Measurements from ENCODE around the gene GRM7. TPM values are rescaled to one million over a fixed set of nuclear protein-coding genes. Genes with fewer than 3 reads are reported as not detected.

GRM7 gene
- polyA plus RNA-seq, 4 donors = 2.0 to 3.4 (median 2.3) TPM

DNA sequence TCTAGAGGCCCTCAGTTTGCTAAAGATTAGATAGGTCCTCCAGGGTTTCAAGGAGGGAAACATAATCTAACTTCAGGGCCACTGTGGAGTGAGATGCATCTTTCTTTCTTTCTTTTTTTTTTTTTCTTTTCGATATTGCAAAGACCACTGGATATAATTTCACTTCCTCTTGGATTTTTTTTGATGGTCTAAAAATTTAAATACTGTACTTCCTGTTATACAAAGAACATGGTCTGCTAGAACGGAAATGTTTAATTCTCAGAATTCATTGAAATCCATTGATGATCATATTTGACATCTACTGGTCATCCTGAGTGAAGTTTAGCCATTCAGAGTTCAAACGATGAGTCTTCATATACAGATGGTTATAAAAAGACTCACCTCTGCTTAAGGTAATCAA lies 832.0 kb downstream of the GRM7 start:
- no peak for DNase-seq (ENCODE audit: low read depth in 4 of 4, low spot score in 2 of 4)

DNA sequence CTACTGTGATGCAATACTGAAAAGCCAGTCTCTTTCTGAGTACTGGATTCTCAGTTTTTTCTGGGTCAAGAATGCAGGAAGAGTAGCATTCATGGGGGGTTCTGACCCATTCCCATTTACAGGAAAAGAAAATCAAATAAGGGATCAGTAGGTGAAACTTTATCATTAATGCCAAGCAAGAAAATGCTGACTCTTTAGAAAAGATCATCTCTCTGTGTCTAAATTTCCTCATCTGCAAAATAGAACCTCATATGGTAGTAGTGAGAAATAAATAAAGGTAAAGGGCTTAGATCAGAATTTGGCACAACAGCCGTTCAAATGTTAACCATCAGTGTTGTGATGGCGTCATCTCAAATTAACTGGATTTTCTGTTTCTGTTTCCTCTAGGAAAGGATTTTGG lies 833.1 kb downstream of the GRM7 start:
- DNase-seq (ENCODE audit: low read depth in 4 of 4, low spot score in 2 of 4) = no peak

DNA sequence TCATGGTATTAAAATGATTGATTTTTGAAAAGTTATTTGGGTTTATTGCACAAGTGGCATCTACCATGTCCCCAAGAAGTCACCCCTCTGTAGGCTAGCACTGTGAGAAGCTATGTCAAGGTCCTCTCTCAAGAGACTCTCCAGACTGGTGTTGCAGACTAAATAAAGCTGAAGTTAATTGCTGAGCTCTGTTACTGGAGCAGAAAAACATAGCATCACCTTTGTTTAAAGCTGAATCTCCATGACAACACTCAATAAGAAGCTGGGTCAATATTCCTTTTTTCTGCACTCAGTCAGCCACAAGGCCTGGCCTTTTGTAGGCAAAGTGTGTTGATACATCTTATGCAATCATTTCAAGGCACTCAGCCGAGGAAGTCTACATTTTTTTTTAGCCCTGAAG lies 834.1 kb downstream of the GRM7 start:
- DNase-seq (ENCODE audit: low read depth in 4 of 4, low spot score in 2 of 4) = no peak

DNA sequence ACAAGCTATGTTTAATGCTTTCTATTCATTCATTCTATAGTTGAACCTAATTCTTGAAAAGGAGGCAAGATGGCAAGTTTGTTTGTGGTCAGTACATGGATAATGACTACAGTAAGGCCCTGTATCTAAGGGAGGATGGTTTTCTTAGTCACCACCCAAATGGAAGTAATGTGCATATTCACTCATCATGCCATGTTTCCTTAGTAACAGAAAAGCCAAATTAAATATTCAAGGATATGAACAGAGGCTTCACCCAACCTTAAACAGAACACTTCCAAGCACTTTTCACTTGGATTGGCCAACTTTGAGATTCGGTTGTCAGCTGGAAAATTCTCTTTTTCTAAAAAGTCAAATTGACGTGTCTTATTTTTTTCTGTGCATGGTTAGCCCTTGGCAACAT lies 835.4 kb downstream of the GRM7 start:
- no peak for DNase-seq (ENCODE audit: low read depth in 4 of 4, low spot score in 2 of 4)

DNA sequence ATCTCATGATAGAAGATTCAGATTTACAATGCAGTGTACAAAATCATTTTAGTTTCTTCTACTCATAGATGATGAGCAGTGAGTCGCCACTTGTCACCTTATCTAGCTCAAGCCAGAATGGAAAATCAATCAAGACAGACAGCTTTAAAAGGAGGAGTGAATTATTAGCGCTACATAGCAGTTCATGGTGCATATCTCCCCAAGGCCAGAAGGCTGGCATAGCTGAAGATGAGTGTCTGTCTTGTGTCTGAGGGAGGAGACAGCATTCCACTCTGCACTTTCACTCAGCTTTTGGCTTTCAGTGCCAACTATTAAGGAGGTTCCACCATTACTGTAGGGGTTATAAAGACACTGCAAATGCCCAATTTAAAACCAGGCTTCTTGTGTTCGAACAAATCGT lies 836.6 kb downstream of the GRM7 start:
- DNase-seq (ENCODE audit: low read depth in 4 of 4, low spot score in 2 of 4) = no peak

DNA sequence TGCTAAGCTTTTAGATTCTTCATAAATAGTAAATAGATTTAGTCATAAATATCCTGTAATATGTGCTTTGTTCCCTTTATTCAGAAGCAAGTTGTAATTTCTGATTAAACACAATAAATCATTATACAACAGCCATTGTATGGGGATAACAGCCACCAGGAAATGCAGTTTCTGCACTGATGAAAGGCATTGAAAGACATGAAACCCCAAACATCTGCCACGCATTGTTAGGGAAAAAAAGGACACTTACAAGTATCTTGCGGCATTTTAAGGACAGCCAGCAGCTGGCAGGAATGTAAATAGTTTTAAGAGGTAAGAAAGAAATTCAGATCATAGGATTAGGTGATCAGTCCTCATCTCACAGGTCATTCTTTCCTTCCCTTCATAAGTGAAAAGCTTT lies 839.6 kb downstream of the GRM7 start:
- no peak for DNase-seq (ENCODE audit: low read depth in 4 of 4, low spot score in 2 of 4)

DNA sequence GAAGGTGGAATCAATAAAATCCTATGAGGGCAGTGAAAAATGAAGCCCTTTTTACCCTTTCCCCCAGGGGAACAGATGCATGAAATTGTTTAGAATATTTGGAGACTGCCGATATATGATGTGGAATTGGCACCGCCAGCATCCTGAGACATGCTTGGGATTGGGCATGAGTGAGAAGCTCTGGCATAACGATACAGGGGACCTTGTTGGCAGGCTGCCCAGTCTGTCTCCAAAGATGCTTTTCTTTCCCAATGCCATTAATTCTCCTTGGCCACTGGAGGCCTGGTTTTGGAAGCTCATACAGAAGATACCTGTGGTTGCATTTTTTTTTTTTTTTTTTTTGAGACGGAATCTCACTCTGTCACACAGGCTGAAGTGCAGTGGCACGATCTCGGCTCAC lies 840.1 kb downstream of the GRM7 start:
- no peak for DNase-seq (ENCODE audit: low read depth in 4 of 4, low spot score in 2 of 4)

DNA sequence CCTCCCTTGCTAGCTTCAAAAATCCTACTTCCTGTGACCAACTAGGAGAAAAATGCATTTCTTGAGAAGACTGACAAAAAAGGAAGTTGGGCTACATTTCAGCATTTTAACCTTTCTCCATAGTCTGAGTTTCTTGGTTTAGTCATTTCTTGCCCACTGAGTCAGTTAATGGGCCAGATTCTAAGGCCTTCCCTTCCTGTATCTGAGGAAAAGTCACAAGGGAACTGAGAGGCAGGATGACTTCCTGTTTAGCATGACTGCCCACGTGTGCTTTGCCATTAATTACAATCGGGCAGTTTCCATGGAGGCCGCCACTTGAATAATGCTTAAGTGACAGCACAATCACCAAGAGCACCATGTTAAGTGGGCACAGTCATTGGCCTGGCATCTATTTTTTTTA lies 846.3 kb downstream of the GRM7 start:
- no peak for DNase-seq (ENCODE audit: low read depth in 4 of 4, low spot score in 2 of 4)

DNA sequence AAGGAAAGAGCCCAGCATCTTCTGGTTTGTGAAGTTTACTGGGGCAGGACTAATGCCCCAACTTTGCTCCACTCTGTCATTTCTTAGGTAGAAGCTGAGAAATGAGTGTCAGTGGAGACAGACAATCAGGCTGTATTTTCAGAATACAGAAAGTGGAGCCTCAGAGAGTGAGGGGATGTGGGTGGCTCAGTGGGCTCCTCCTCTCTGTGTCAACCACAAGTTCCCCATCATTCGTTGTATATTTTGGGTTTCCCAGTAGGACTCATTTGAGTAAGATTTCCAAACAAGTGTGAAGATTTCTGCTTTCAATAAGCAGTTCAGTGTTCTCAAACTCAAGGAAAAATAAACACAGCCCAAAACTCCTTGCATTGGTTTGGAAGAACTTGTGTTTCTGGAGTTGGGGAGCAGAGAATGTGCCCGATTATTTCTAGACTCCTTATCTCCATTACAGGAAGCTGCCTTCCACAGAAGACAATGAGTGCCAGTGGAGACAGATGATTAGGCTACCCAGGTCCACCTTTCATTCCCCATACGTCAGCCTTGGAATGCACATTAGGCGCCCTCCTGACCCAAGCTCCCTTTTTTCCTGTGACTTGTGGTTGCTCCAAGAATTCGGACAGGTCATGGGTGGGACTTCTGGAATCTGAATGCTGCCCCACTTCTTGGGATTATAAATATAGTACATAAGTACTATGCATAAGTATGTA lies 848.6 kb downstream of the GRM7 start:
- DNase-seq (ENCODE audit: low read depth in 4 of 4, low spot score in 2 of 4) = no peak

DNA sequence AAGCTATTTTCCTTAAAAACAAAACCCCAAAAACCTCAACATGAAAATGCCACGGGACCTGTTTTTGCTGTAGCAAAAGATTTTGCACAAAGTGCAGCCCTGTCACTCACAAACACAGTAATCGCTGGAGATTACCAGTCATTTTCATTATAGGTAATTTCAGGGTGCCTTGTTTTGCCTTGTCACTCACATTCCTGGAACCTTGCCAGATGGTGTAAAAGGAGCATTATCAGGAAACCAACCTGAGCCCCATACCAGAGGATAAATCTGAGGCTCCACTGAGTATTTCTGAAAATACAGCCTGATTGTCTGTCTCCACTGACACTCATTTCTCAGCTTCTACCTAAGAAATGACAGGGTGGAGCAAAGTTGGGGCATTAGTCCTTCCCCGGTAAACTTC lies 849.4 kb downstream of the GRM7 start:
- DNase-seq (ENCODE audit: low read depth in 4 of 4, low spot score in 2 of 4) = no peak

DNA sequence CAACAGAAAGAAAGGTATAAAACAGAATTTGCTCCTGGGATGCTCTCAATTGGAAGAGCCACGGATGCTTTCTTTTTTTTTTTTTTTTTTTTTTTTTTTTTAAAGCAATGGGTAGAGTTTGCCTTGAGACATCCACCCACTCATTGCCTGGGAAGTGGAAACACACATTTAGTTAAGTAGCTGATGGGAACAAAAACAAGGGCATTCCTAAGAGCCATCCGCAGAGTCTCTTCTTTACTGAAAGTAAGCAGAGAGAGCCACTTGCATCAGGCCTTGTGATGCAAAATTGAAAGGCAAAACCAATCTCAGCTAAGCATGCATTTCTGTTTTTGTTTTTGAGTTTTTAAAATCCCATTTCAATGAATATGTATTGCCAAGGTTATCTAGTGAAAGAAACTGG lies 852.8 kb downstream of the GRM7 start:
- DNase-seq (ENCODE audit: low read depth in 4 of 4, low spot score in 2 of 4) = no peak

DNA sequence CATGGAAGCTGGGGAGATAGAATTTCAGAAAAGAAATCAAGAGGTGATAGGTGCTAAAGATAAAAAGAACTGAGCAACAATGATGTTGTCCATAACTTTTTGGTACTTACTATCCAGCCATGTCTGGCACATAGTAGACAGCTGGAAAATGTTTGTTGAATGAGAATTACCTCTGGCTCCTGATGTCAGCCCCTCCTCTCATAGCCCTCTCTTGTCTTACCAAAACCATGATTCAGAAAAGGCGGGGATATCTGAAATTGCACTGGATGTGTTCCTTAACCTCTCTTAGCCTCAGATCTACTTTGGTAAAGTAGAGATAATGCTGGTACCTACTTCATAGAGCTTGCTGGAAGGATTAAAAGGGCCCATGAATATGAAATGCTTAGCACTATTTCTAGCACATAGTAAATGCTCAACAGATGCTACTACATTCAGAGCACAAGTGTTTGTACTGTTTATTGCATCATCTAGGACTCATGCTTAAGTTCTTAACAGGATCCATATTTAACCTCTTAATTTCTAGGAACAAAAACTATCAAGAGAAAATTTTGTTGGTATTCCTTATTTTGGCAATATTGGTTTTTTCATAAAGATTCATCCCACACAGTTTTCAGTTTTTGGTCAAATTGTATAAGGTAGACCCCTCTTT lies 859.9 kb downstream of the GRM7 start:
- DNase-seq (ENCODE audit: low read depth in 4 of 4, low spot score in 2 of 4) = no peak

DNA sequence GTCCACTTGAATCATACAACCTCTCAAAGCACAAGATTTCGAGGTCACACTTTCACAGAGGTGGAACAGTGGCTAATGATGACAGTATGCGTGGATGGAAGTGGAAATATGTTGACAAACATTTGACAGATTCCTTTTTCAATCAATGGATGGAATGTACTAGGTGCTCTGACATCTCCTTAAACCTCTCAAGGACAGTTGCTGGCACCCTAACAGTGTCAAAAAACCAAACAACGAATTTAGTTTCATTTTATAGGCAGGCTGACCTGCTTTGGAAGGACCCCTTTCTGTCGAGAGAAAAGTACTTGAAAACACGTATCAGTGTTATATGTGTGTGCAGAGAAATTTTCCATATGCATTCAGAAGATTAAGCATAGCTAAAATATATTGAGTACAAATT lies 861.0 kb downstream of the GRM7 start:
- DNase-seq (ENCODE audit: low read depth in 4 of 4, low spot score in 2 of 4) = no peak

DNA sequence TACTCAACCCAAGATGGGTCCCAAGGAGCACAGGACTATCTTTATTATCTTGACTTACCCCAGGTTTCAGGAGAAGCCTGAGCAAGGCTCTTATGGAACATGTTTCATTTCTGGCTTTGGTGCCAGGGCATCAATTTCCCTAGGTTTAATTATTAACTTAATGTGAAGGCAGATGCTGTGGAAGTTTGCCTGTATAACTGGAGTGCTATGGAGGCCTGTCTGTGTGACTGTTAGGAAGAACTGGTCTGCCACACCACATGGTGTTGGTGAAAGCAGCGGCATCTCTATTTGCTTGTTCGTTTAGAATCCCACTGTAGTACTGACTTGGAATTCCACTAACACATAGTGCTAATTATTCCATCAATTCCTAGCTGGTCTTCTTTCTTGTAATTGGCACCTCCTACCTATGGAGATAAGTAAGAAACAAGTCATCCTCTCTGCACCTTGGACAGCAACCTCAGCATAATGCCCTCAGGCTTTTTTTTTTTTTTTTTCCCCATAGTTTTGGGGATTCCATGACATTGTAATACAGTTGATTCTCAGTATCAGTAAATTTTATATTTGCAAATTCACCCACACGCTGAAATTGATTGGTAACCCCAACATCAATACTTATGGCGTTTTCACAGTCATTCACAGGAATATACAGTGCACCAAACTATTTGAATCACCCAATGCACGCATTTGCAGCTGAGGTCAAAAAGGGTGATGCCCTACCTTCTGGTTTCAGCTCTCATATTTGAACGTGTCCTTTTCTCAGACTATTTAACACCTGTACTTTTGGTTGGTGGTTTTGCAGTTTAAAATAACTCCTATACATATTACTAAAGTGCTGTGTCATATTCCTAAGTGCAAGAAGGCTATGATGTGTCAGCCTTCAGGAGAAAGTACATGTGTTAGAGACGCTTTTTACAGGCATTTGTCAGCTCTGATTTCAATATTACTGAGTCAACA lies 867.9 kb downstream of the GRM7 start:
- no peak for DNase-seq (ENCODE audit: low read depth in 4 of 4, low spot score in 2 of 4)

DNA sequence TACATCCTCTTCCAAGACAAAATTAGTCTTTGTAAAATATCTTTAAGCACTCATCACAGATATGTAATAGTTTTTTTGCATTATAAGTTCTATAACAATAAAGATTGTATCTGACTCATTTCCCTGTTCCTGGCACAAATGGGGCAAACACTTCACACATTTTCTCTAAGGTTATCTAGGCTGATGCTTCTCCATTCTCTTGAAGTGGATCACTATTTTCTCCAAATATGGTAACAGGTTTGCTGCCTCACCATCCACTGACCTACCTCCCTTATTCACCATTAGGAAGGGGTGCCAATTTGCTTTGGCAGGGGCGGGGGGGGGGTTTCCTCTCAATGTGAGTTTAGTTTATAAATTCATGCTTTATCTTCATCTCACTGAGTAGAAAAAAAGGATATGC lies 873.0 kb downstream of the GRM7 start:
- no peak for DNase-seq (ENCODE audit: low read depth in 4 of 4, low spot score in 2 of 4)

DNA sequence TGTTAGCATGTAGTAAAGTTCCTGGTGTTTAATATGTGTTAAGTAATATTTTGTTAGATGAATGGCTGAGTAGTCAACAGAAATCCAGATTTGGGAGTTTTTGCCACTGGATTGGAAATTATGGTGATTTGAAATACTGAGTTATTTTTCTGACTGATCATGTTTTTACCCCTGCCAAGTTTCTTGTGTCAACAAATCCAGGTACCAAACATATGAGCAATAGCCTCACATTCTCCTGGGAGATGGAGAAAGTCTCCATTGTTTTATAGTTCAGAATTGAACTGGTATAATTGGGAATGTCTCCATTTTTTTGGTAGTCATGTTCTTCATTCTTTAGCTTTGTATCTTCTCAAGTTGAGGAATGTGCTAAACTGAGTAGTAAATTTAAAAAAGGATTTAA lies 873.5 kb downstream of the GRM7 start:
- no peak for DNase-seq (ENCODE audit: low read depth in 4 of 4, low spot score in 2 of 4)

DNA sequence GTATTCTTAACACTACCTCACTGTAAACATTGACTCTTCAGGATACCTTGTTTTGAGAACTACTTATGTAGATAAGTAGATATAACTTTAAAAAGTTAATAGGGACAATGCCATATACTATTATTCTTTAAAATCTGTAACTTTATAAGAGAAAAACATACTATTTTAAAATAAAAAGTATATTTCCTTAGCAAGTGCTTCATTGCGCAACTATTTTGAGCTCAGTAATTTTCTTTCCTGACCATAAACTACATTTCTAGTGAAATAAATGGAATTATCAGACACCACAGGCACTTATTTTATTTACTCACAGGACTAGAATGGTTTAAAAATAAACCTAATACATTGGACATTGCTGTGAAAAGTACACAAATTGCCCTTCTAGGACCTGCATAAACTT lies 876.3 kb downstream of the GRM7 start:
- DNase-seq (ENCODE audit: low read depth in 4 of 4, low spot score in 2 of 4) = no peak

DNA sequence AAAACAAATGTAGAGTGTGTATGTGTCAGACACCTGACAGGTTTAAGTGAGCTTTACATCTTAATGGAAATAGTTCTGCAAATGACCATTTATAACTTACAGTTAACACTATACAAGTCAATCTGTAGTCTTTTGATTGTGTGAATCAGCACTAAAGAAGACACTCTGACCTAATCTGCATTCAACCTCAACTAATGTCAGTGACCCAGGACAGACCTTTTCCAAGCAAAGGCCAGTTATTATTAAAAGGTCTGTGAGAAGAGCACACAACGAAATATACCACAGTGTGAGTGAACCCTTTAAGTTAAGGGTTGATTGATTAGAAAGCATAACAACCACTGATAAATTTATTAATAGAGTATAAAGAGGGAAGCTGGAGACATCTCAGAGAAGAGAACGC lies 878.8 kb downstream of the GRM7 start:
- DNase-seq (ENCODE audit: low read depth in 4 of 4, low spot score in 2 of 4) = no peak

DNA sequence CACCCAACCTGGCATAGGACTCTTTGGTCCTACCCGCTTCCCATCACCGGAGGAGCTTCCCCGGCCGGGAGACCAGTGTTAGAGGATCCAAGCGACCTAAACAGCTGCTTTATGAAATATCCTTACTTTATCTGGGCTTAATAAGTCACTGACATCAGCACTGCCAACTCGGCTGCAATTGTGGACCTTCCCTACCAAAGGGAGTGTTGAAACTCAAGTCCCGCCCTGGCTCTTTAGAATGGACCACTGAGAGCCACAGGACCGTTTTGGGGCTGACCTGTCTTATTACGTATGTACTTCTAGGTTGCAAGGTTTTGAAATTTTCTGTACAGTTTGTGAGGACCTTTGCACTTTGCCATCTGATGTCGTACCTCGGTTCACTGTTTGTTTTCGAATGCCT lies 879.5 kb downstream of the GRM7 start:
- no peak for DNase-seq (ENCODE audit: low read depth in 4 of 4, low spot score in 2 of 4)

DNA sequence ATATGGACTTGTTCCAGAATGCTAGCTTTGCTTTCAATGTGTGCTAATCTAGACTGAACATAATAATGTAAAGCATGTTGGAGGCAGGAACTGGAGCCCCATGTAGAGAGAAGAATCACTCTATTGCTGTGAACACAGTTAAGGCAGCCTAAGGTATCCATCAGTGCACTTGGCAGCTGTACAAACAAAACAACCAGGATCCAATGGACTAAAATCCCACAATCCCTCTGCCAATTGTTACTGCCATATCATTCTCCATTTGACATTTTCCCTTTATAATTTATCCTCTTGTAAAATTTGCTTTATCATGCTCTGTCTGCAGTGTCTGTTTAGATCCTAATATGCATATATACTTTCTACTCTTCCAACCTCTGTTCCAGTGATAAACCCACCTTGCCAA lies 883.9 kb downstream of the GRM7 start:
- no peak for DNase-seq (ENCODE audit: low read depth in 4 of 4, low spot score in 2 of 4)

DNA sequence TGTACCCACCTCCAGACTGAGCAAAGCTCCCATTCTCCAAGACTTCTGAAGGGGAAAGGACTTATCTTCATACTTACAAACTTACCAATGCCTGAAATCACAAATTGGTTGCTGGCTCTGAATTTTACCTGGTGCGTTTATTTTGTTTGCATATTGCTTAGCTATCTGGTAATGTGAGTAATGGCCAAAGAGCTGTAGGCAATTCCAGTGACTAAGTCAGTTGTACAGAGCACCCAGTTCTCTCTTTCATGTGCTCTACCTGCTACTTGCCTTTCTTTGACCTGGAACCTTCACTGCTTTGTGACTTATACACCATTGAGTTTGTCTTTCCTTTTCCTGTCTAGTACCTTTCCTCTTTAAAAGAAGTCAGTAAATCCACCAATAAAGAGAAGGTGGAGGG lies 884.8 kb downstream of the GRM7 start:
- DNase-seq (ENCODE audit: low read depth in 4 of 4, low spot score in 2 of 4) = no peak
